Measurements from ENCODE around the gene CALCA.

CALCA gene

GRCh38 chr11:14942745-14943144 lies 29.4 kb downstream of the CALCA start:
- DNase-seq = no peak

- DNase-seq = no peak
Observed at GRCh38 chr11:14938936-14939335, 33.2 kb downstream of the CALCA start.

GRCh38 chr11:14934641-14935351 lies 37.4 kb downstream of the CALCA start:
- DNase-seq = no peak

GRCh38 chr11:14932447-14932846 lies 39.7 kb downstream of the CALCA start:
- no peak for DNase-seq

GRCh38 chr11:14930369-14930768 lies 41.8 kb downstream of the CALCA start:
- DNase-seq = no peak

GRCh38 chr11:14927146-14927545 lies 45.0 kb downstream of the CALCA start:
- no peak for DNase-seq

- DNase-seq = no peak
Observed at GRCh38 chr11:14924318-14924717, 47.8 kb downstream of the CALCA start.

All from NCI-H1694 (cell line).